H1 (cell line): ENCODE results near the gene MYBPC2. TPM values are rescaled to one million over a fixed set of nuclear protein-coding genes. Genes with fewer than 3 reads are reported as not detected.

Source experiments
- ASH2L ChIP-seq: fragments of 200-600, 300-600 bp; sonication (generic); IDR thresholded peaks from one replicate; pipeline ENCODE4 v1.7.1; 2017; ENCODE audit warnings: low read length
- ATF2 ChIP-seq: IDR thresholded peaks from 2 replicates; pipeline ENCODE4 v1.6.1; 2012; ENCODE audit warnings: low read length, inconsistent platforms
- BACH1 ChIP-seq: IDR thresholded peaks from 2 replicates; pipeline ENCODE4 v1.6.1; 2012; ENCODE audit warnings: low read length, improper control_type of control experiment
- CHD7 ChIP-seq: fragments of 300-600 bp; sonication (generic); IDR thresholded peaks from 2 replicates; pipeline ENCODE4 v1.7.1; 2012; ENCODE audit warnings: low read length, moderate library complexity, mild to moderate bottlenecking, inconsistent platforms; ENCODE audit not compliant: insufficient replicate concordance
- CREB1 ChIP-seq: IDR thresholded peaks from 2 replicates; pipeline ENCODE4 v1.6.1; 2012; ENCODE audit warnings: inconsistent platforms
- HDAC2 ChIP-seq, 2 experiments: fragments of 300-600 bp in 1 of 2; sonication (generic) in 1 of 2; IDR thresholded peaks; 2 replicates each; pipeline ENCODE4 v1.6.1; 2011 to 2012; ENCODE audit warnings: low read depth in 2 of 2, low read length in 2 of 2, mild to moderate bottlenecking in 2 of 2, moderate library complexity in 2 of 2, borderline replicate concordance in 1 of 2, inconsistent platforms in 1 of 2
- HDAC6 ChIP-seq: IDR thresholded peaks from one replicate; pipeline ENCODE4 v1.7.1; 2012; ENCODE audit warnings: low read depth, mild to moderate bottlenecking, inconsistent platforms, low read length, moderate library complexity
- KDM1A ChIP-seq: fragments of 200-600, 300-600 bp; sonication (generic); IDR thresholded peaks from 2 replicates; pipeline ENCODE4 v1.7.1; 2016; ENCODE audit warnings: mild to moderate bottlenecking, low read length, borderline replicate concordance
- POLR2A ChIP-seq, 2 experiments: IDR thresholded peaks; 1 replicate in 1 of 2; 2 replicates in 1 of 2; pipeline ENCODE4 v1.6.1; 2011; ENCODE audit warnings: low read depth in 2 of 2, low read length in 2 of 2, mild to moderate bottlenecking in 2 of 2; ENCODE audit errors: control extremely low read depth in 1 of 2
- RAD21 ChIP-seq, 2 experiments: IDR thresholded peaks in 1 of 2; conservative IDR thresholded peaks in 1 of 2; 2 replicates each; pipeline ENCODE4 v1.6.1; 2011; ENCODE audit warnings: low read depth in 2 of 2, low read length in 2 of 2, improper control_type of control experiment in 1 of 2, inconsistent platforms in 1 of 2, mild to moderate bottlenecking in 1 of 2, moderate library complexity in 1 of 2
- TEAD4 ChIP-seq: IDR thresholded peaks from 2 replicates; pipeline ENCODE4 v1.6.1; 2012; ENCODE audit warnings: low read depth, low read length, inconsistent platforms, mixed read lengths
- polyA plus RNA-seq, 7 experiments: library from polyadenylated mRNA; depleted of rRNA in 3 of 7; stranded (reverse) in 5 of 7; unstranded in 2 of 7; fragments of >200 nt in 5 of 7; fragments of 200-250 nt in 2 of 7; gene quantifications; 1 replicate in 5 of 7; 2 replicates in 1 of 7; 4 replicates in 1 of 7; pipeline versions ENCODE4 v1.2.1 to v1.2.3, GENCODE V29; 2011 to 2013; ENCODE audit warnings: missing spikeins in 2 of 7, mixed read lengths in 2 of 7
- total RNA-seq: library from RNA; stranded (reverse); fragmentation: NEBNext Ultra II Directional; extraction: Animal tissue kit (Norgen Biotek cat#: 25700); gene quantifications from 2 replicates; pipeline ENCODE4 v1.2.1, GENCODE V29; 2021

The MYBPC2 gene
- total and polyA plus RNA-seq, 2 of the 8 experiments (the other 6 are each of a cell fraction or from before 2014, with no cell fraction given), result 1.8 to 3.1 TPM

GRCh38 chr19:50464348-50464747, 31.7 kb downstream of the MYBPC2 start (continued):
- TF ChIP-seq CHD7, result no peak
- no peak for TF ChIP-seq RAD21 (IDR thresholded peaks at IDR 0.05 in 1 of 2, conservative IDR thresholded peaks at IDR 0.05 in 1 of 2; ENCODE audit: low read depth in 2 of 2, low read length in 2 of 2)
- TF ChIP-seq ATF2, result no peak
- TF ChIP-seq HDAC6, result no peak
- TF ChIP-seq KDM1A, result no peak
- TF ChIP-seq POLR2A (IDR thresholded peaks at IDR 0.05; ENCODE audit: control extremely low read depth in 1 of 2, low read depth in 2 of 2, low read length in 2 of 2), result no peak
- TF ChIP-seq ASH2L, result no peak
- TF ChIP-seq BACH1, result no peak
- no peak for TF ChIP-seq CREB1
- no peak for TF ChIP-seq TEAD4
- no peak for TF ChIP-seq HDAC2 (IDR thresholded peaks at IDR 0.05; ENCODE audit: borderline replicate concordance in 1 of 2, low read depth in 2 of 2, low read length in 2 of 2)
